MM.1S (cell line): ENCODE measurements around the gene MKRN2.
A peak's percentile ranks its signal among the peaks of the same experiment; 100 is the strongest.

Experiments
- DNase-seq: peaks from one replicate; pipeline ENCODE4 v3.0.0-alpha.2; 2015
- H2AFZ ChIP-seq: fragments of 300-600 bp; sonication (generic); 2 replicates; pipeline ENCODE4 v1.6.0; 2016; ENCODE audit warnings: antibody characterized with exemption, low read length
- H3F3A ChIP-seq: fragments of 300-600 bp; sonication (generic); 2 replicates; pipeline ENCODE4 v1.6.1; 2016; ENCODE audit warnings: mild to moderate bottlenecking, antibody characterized with exemption, low read length, moderate library complexity, mixed read lengths; ENCODE audit not compliant: insufficient read depth
- H3K27ac ChIP-seq: fragments of 300-600 bp; sonication (generic); 2 replicates; pipeline ENCODE4 v1.5.1; 2016; ENCODE audit warnings: mild to moderate bottlenecking, low read length
- H3K27me3 ChIP-seq: fragments of 300-600 bp; sonication (generic); replicated peaks from 2 replicates; pipeline ENCODE4 v1.6.0; 2016; ENCODE audit warnings: low read length; ENCODE audit not compliant: insufficient read depth
- H3K36me3 ChIP-seq: fragments of 300-600 bp; sonication (generic); replicated peaks from 2 replicates; pipeline ENCODE4 v1.6.1; 2016; ENCODE audit warnings: mild to moderate bottlenecking, low read length, mixed read lengths; ENCODE audit not compliant: insufficient read depth
- H3K4me1 ChIP-seq: fragments of 300-600 bp; sonication (generic); 2 replicates; pipeline ENCODE4 v1.6.1; 2016; ENCODE audit warnings: low read length, mixed read lengths
- H3K4me2 ChIP-seq: fragments of 300-600 bp; sonication (generic); 2 replicates; pipeline ENCODE4 v1.6.0; 2016; ENCODE audit warnings: low read depth, low read length
- H3K4me3 ChIP-seq: fragments of 300-600 bp; sonication (generic); 2 replicates; pipeline ENCODE4 v1.5.1; 2016; ENCODE audit warnings: low read length, mixed read lengths
- H3K79me2 ChIP-seq: fragments of 300-600 bp; sonication (generic); 2 replicates; pipeline ENCODE4 v1.6.1; 2016; ENCODE audit warnings: mixed run types, low read length, mixed read lengths
- H3K9ac ChIP-seq: fragments of 300-600 bp; sonication (generic); 2 replicates; pipeline ENCODE4 v1.6.1; 2016; ENCODE audit warnings: low read length, mixed read lengths
- H3K9me2 ChIP-seq: fragments of 300-600 bp; sonication (generic); replicated peaks from 2 replicates; pipeline ENCODE4 v1.6.1; 2016; ENCODE audit warnings: mild to moderate bottlenecking, low read length, mixed read lengths; ENCODE audit not compliant: insufficient read depth
- H3K9me3 ChIP-seq: fragments of 300-600 bp; sonication (generic); replicated peaks from 2 replicates; pipeline ENCODE4 v1.6.1; 2016; ENCODE audit warnings: mild to moderate bottlenecking, low read length, mixed read lengths; ENCODE audit not compliant: insufficient read depth
- H4K20me1 ChIP-seq: fragments of 300-600 bp; sonication (generic); 2 replicates; pipeline ENCODE4 v1.6.1; 2016; ENCODE audit warnings: mild to moderate bottlenecking, low read length, moderate library complexity, mixed read lengths; ENCODE audit not compliant: insufficient read depth
- CTCF ChIP-seq: fragments of 300-600 bp; sonication (generic); IDR thresholded peaks from 2 replicates; pipeline ENCODE4 v1.5.1; 2016; ENCODE audit warnings: antibody characterized with exemption, low read length, mixed read lengths
- EZH2 ChIP-seq: fragments of 300-600 bp; sonication (generic); optimal IDR thresholded peaks from 2 replicates; pipeline ENCODE3; 2017; ENCODE audit warnings: low read depth, mild to moderate bottlenecking, antibody characterized with exemption, low read length, mixed read lengths
- EZH2phosphoT487 ChIP-seq: fragments of 300-600 bp; sonication (generic); IDR thresholded peaks from 2 replicates; pipeline ENCODE4 v1.6.1; 2018; ENCODE audit warnings: antibody characterized with exemption, low read length

Gene MKRN2

GRCh38 chr3:12598890-12599289 is 42.0 kb downstream of the MKRN2 start:
- Histone ChIP-seq H3K4me3 (no peak overlapping the region), H3K27me3 (no peaks in the 10 kb centered on the region), H3K27ac (no peak overlapping the region), H3K79me2 (peaks cover 58% of the 10 kb centered on the region), H3F3A (no peaks in the 10 kb centered on the region), H3K9ac (no peak overlapping the region), H2AFZ (no peak overlapping the region), H3K36me3 (peaks cover 22% of the 10 kb centered on the region; the same call in 1 of the 2 replicates), H4K20me1 (no peaks in the 10 kb centered on the region), H3K9me2 (no peaks in the 10 kb centered on the region), H3K4me2 (no peak overlapping the region), H3K9me3 (no peaks in the 10 kb centered on the region), H3K4me1 (no peaks in the 10 kb centered on the region)
- TF ChIP-seq CTCF, result no peak
- no peak for TF ChIP-seq EZH2
- TF ChIP-seq EZH2phosphoT487, result no peak
- no peak for DNase-seq

GRCh38 chr3:12601072-12601471 is 44.2 kb downstream of the MKRN2 start:
- Histone ChIP-seq H3K9ac (no peak overlapping the region), H3K9me2 (no peaks in the 10 kb centered on the region), H3K27ac (no peak overlapping the region), H3K36me3 (peaks cover 21% of the 10 kb centered on the region; the same call in 1 of the 2 replicates), H3K9me3 (no peaks in the 10 kb centered on the region), H3K79me2 (peaks cover 71% of the 10 kb centered on the region), H3K4me3 (no peak overlapping the region), H3F3A (no peaks in the 10 kb centered on the region), H3K4me2 (no peak overlapping the region), H2AFZ (no peak overlapping the region), H4K20me1 (no peaks in the 10 kb centered on the region; the same call in 1 of the 2 replicates), H3K27me3 (no peaks in the 10 kb centered on the region), H3K4me1 (no peaks in the 10 kb centered on the region)
- DNase-seq, result no peak
- TF ChIP-seq EZH2 (no peak), EZH2phosphoT487 (no peak), CTCF (peak; percentile 28)

- peaks cover 92% of the 10 kb centered on the region for H3K79me2 ChIP-seq
These were observed 47.1 kb downstream of the MKRN2 start for GRCh38 chr3:12603969-12604368.

More at GRCh38 chr3:12603969-12604368, 47.1 kb downstream of the MKRN2 start:
- H3K36me3 ChIP-seq, result peaks cover 23% of the 10 kb centered on the region; the same call in 1 of the 2 replicates
- no peaks in the 10 kb centered on the region; the same call in 1 of the 2 replicates for H4K20me1 ChIP-seq
- H3K9me3 ChIP-seq, result no peaks in the 10 kb centered on the region
- no peak overlapping the region for H3K9ac ChIP-seq
- H3F3A ChIP-seq, result no peaks in the 10 kb centered on the region
- H3K27me3 ChIP-seq, result no peaks in the 10 kb centered on the region
- H3K4me3 ChIP-seq, result no peak overlapping the region
- H3K4me1 ChIP-seq, result no peaks in the 10 kb centered on the region
- TF ChIP-seq EZH2 (no peak), EZH2phosphoT487 (no peak), CTCF (no peak)
- DNase-seq, result no peak
- H3K27ac ChIP-seq, result no peak overlapping the region
- H3K9me2 ChIP-seq, result no peaks in the 10 kb centered on the region
- H2AFZ ChIP-seq, result no peak overlapping the region
- no peak overlapping the region for H3K4me2 ChIP-seq
